ENCODE results near the gene NAE1. TPM values are rescaled to one million over a fixed set of nuclear protein-coding genes. Genes with fewer than 3 reads are reported as not detected.
A peak's percentile ranks its signal among the peaks of the same experiment; 100 is the strongest.

NAE1 gene
- polyA plus RNA-seq, 1 donor (not counting 4 experiments of a cell fraction or from before 2014, with no cell fraction given), result 113 TPM

DNA sequence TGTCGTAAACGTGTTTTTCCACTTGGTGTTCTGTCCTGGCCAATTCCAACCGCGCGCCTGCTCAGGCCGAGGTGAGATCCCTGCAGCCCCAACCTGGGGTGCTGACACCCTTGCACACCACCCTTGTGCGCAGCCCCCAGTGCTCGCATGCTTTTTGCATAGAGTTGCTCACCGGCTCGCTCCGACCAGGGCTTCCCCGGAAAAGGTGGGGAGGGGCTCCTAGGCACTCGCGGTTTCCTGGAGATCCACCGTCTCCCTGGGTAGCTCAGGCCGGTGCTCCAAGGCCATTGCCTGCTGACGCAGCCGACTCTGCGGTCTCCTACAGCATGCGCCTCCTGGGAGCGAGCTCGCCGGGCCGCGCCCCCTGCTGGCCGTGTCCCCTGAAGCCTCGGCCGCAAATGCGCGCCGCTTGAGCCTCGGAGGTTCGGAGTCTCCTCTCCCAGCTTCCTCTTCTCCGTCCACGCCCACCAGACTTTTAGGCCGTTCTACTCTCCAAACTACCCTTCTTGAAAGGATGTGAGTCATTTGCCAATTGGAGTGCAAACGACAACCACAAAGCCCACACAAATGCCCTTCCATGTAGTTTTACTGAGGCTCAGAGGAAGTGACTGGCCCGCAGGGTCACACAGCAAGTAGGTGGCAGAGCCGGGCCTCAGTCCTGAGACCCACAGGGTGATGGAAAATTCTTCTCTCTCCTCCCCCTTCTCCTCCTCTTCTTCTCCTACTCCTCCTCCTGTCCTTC lies 42.3 kb upstream of the NAE1 start:
- no peaks in the 10 kb centered on the region for H3K9me3 ChIP-seq (ENCODE audit: control insufficient read depth, low read depth, low read length)
- TF ChIP-seq, protein P1, sequence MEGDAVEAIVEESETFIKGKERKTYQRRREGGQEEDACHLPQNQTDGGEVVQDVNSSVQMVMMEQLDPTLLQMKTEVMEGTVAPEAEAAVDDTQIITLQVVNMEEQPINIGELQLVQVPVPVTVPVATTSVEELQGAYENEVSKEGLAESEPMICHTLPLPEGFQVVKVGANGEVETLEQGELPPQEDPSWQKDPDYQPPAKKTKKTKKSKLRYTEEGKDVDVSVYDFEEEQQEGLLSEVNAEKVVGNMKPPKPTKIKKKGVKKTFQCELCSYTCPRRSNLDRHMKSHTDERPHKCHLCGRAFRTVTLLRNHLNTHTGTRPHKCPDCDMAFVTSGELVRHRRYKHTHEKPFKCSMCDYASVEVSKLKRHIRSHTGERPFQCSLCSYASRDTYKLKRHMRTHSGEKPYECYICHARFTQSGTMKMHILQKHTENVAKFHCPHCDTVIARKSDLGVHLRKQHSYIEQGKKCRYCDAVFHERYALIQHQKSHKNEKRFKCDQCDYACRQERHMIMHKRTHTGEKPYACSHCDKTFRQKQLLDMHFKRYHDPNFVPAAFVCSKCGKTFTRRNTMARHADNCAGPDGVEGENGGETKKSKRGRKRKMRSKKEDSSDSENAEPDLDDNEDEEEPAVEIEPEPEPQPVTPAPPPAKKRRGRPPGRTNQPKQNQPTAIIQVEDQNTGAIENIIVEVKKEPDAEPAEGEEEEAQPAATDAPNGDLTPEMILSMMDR (optimal IDR thresholded peaks at IDR 0.05 in 1 of 3, IDR thresholded peaks at IDR 0.05 in 1 of 3, conservative IDR thresholded peaks at IDR 0.05 in 1 of 3; ENCODE audit: extremely low read depth in 1 of 3, insufficient read depth in 2 of 3, low read length in 3 of 3), result peak; percentile 93 to 96 (median 93)
- no peak for TF ChIP-seq EZH2 (IDR thresholded peaks at IDR 0.05; ENCODE audit: low read length)
- no peaks in the 10 kb centered on the region for H4K20me1 ChIP-seq (ENCODE audit: control insufficient read depth, extremely low read depth, insufficient read depth, low read length)
- H2AFZ ChIP-seq (ENCODE audit: control insufficient read depth, low read length), result peak overlapping the region; percentile 18
- H3K27me3 ChIP-seq (ENCODE audit: control insufficient read depth, extremely low read depth, insufficient read depth, low read length), result no peaks in the 10 kb centered on the region
- H3K4me3 ChIP-seq (ENCODE audit: control insufficient read depth in 2 of 3, extremely low read depth in 1 of 3, insufficient read depth in 2 of 3, low read depth in 1 of 3, low read length in 3 of 3), result peak overlapping the region in 1 of 3 experiments; percentile 4
- H3K9me1 ChIP-seq (ENCODE audit: control insufficient read depth, extremely low read depth, insufficient read depth, low read length), result no peaks in the 10 kb centered on the region
- no peaks in the 10 kb centered on the region for H3K36me3 ChIP-seq (ENCODE audit: control insufficient read depth in 2 of 2, extremely low read depth in 1 of 2, insufficient read depth in 2 of 2, low read length in 2 of 2)
- H3K79me2 ChIP-seq (ENCODE audit: control insufficient read depth, insufficient read depth, low read length), result no peaks in the 10 kb centered on the region
- dilution Hi-C loops (cut with MboI; ENCODE audit: extremely low pct_ligation_motif_present, low sequenced_read_pairs), result no loop called here
- FAIRE-seq (peak; percentile 92), DNase-seq (ENCODE audit: low read depth, low spot score) (peak; percentile 98)
- no peak overlapping the region for H3K9ac ChIP-seq (ENCODE audit: control insufficient read depth, extremely low read depth, insufficient read depth, low read length)
- peaks cover 6% of the 10 kb centered on the region for H3K4me1 ChIP-seq (ENCODE audit: control insufficient read depth, extremely low read depth, insufficient read depth, low read length)
- H3K27ac ChIP-seq (ENCODE audit: control insufficient read depth, insufficient read depth, low read length), result no peak overlapping the region
- peak overlapping the region; percentile 58 for H3K4me2 ChIP-seq (ENCODE audit: control insufficient read depth, extremely low read depth, insufficient read depth, low read depth, low read length)

DNA sequence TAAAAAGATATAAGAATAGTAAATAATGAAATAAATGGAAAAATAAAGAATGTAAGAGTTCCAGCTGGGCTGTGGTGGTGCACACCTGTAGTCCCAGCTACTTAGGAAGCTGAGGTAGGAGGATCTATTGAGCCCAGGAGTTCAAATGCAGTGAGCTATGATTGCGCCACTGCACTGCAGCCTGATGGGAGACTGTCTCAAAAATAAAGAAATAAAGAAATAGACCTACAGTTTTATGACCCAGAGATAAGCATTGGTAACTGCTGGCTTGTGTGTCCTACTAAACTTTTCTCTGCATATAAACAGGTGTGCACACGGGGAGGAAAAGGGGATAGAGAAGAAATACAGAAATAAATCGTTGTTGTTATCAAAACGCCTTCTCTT lies 41.8 kb upstream of the NAE1 start:
- Histone ChIP-seq H4K20me1 (ENCODE audit: control insufficient read depth, extremely low read depth, insufficient read depth, low read length) (no peaks in the 10 kb centered on the region), H3K27ac (ENCODE audit: control insufficient read depth, insufficient read depth, low read length) (no peak overlapping the region), H3K9me3 (ENCODE audit: control insufficient read depth, low read depth, low read length) (no peaks in the 10 kb centered on the region), H3K9ac (ENCODE audit: control insufficient read depth, extremely low read depth, insufficient read depth, low read length) (no peak overlapping the region), H3K9me1 (ENCODE audit: control insufficient read depth, extremely low read depth, insufficient read depth, low read length) (no peaks in the 10 kb centered on the region), H3K36me3 (ENCODE audit: control insufficient read depth in 2 of 2, extremely low read depth in 1 of 2, insufficient read depth in 2 of 2, low read length in 2 of 2) (no peaks in the 10 kb centered on the region), H2AFZ (ENCODE audit: control insufficient read depth, low read length) (peak overlapping the region; percentile 18), H3K27me3 (ENCODE audit: control insufficient read depth, extremely low read depth, insufficient read depth, low read length) (no peaks in the 10 kb centered on the region), H3K4me1 (ENCODE audit: control insufficient read depth, extremely low read depth, insufficient read depth, low read length) (peaks cover 8% of the 10 kb centered on the region), H3K79me2 (ENCODE audit: control insufficient read depth, insufficient read depth, low read length) (no peaks in the 10 kb centered on the region), H3K4me3 (ENCODE audit: control insufficient read depth in 2 of 3, extremely low read depth in 1 of 3, insufficient read depth in 2 of 3, low read depth in 1 of 3, low read length in 3 of 3) (peak overlapping the region in 1 of 3 experiments; percentile 4), H3K4me2 (ENCODE audit: control insufficient read depth, extremely low read depth, insufficient read depth, low read depth, low read length) (peak overlapping the region; percentile 58)
- no peak for FAIRE-seq
- dilution Hi-C loops (cut with MboI; ENCODE audit: extremely low pct_ligation_motif_present, low sequenced_read_pairs), result no loop called here
- TF ChIP-seq, protein P1 (optimal IDR thresholded peaks at IDR 0.05 in 1 of 3, IDR thresholded peaks at IDR 0.05 in 1 of 3, conservative IDR thresholded peaks at IDR 0.05 in 1 of 3; ENCODE audit: extremely low read depth in 1 of 3, insufficient read depth in 2 of 3, low read length in 3 of 3), result no peak
- no peak for TF ChIP-seq EZH2 (IDR thresholded peaks at IDR 0.05; ENCODE audit: low read length)
- no peak for DNase-seq (ENCODE audit: low read depth, low spot score)

Measured in keratinocyte (primary cell).